SJCRH30 (cell line): ENCODE results near the gene MMP12. TPM values are rescaled to one million over a fixed set of nuclear protein-coding genes. Genes with fewer than 3 reads are reported as not detected.

Source experiments
- DNase-seq, 2 experiments: peaks; one replicate each; pipeline ENCODE4 v3.0.0-alpha.2; 2015 to 2020
- H3K27ac ChIP-seq: fragments of 250-450 bp; sonication (Bioruptor Pico); 2 replicates; pipeline ENCODE4 v1.5.1; 2020; ENCODE audit warnings: mild to moderate bottlenecking, moderate library complexity
- H3K27me3 ChIP-seq: fragments of 250-450 bp; sonication (Bioruptor Pico); 2 replicates; pipeline ENCODE4 v1.5.1; 2020; ENCODE audit warnings: mild to moderate bottlenecking, moderate library complexity
- H3K36me3 ChIP-seq: fragments of 250-450 bp; sonication (Bioruptor Pico); 2 replicates; pipeline ENCODE4 v1.5.1; 2020; ENCODE audit warnings: mild to moderate bottlenecking, moderate library complexity
- H3K4me1 ChIP-seq: fragments of 250-450 bp; sonication (Bioruptor Pico); 2 replicates; pipeline ENCODE4 v1.5.1; 2020; ENCODE audit warnings: mild to moderate bottlenecking, moderate library complexity
- H3K4me3 ChIP-seq: fragments of 250-450 bp; sonication (Bioruptor Pico); 2 replicates; pipeline ENCODE4 v1.5.1; 2020; ENCODE audit warnings: mild to moderate bottlenecking, moderate library complexity
- H3K9me3 ChIP-seq: fragments of 250-450 bp; sonication (Bioruptor Pico); replicated peaks from 2 replicates; pipeline ENCODE4 v1.5.1; 2020; ENCODE audit warnings: mild to moderate bottlenecking, moderate library complexity
- total RNA-seq: library from RNA; depleted of rRNA; stranded (reverse); fragments of >200 nt; shearing (Covaris generic); gene quantifications from 2 replicates; pipeline ENCODE4 v1.2.3, GENCODE V29; 2014; rRNA removed

MMP12 gene
- total RNA-seq, 1 experiment from 2014 or later = not detected

GRCh38 chr11:102833731-102834130 is 41.1 kb downstream of the MMP12 start:
- Histone ChIP-seq H3K36me3 (no peaks in the 10 kb centered on the region), H3K4me1 (no peaks in the 10 kb centered on the region), H3K27ac (no peak overlapping the region), H3K4me3 (no peak overlapping the region), H3K9me3 (no peaks in the 10 kb centered on the region), H3K27me3 (no peaks in the 10 kb centered on the region)
- DNase-seq = no peak

- no peaks in the 10 kb centered on the region for H3K4me1 ChIP-seq
- H3K27ac ChIP-seq = no peak overlapping the region
- H3K27me3 ChIP-seq = no peaks in the 10 kb centered on the region
- no peaks in the 10 kb centered on the region for H3K9me3 ChIP-seq
- H3K4me3 ChIP-seq = no peak overlapping the region
- no peak for DNase-seq
- no peaks in the 10 kb centered on the region for H3K36me3 ChIP-seq
Observed at GRCh38 chr11:102832612-102833011, 42.2 kb downstream of the MMP12 start.

- H3K4me1 ChIP-seq = no peaks in the 10 kb centered on the region
- no peaks in the 10 kb centered on the region for H3K27me3 ChIP-seq
- no peaks in the 10 kb centered on the region for H3K9me3 ChIP-seq
- H3K27ac ChIP-seq = no peak overlapping the region
- no peak for DNase-seq
- no peak overlapping the region for H3K4me3 ChIP-seq
- no peaks in the 10 kb centered on the region for H3K36me3 ChIP-seq
Observed at GRCh38 chr11:102831489-102832440, 43.0 kb downstream of the MMP12 start.

- Histone ChIP-seq H3K4me1 (no peaks in the 10 kb centered on the region), H3K9me3 (no peaks in the 10 kb centered on the region), H3K4me3 (no peak overlapping the region), H3K27me3 (no peaks in the 10 kb centered on the region), H3K27ac (no peak overlapping the region), H3K36me3 (no peaks in the 10 kb centered on the region)
- DNase-seq = no peak
Observed at GRCh38 chr11:102831128-102831488, 43.7 kb downstream of the MMP12 start.

GRCh38 chr11:102830001-102830727 is 44.6 kb downstream of the MMP12 start:
- Histone ChIP-seq H3K36me3 (no peaks in the 10 kb centered on the region), H3K4me3 (no peak overlapping the region)
- no peak for DNase-seq

GRCh38 chr11:102829316-102830000 is 45.3 kb downstream of the MMP12 start:
- Histone ChIP-seq H3K4me3 (no peak overlapping the region), H3K36me3 (no peaks in the 10 kb centered on the region), H3K9me3 (no peaks in the 10 kb centered on the region), H3K27me3 (no peaks in the 10 kb centered on the region), H3K27ac (no peak overlapping the region), H3K4me1 (no peaks in the 10 kb centered on the region)
- DNase-seq = no peak

More at GRCh38 chr11:102830001-102830727, 44.6 kb downstream of the MMP12 start:
- Histone ChIP-seq H3K27me3 (no peaks in the 10 kb centered on the region), H3K9me3 (no peaks in the 10 kb centered on the region), H3K27ac (no peak overlapping the region), H3K4me1 (no peaks in the 10 kb centered on the region)

- H3K4me1 ChIP-seq = no peaks in the 10 kb centered on the region
- H3K27me3 ChIP-seq = no peaks in the 10 kb centered on the region
- H3K4me3 ChIP-seq = no peak overlapping the region
- no peaks in the 10 kb centered on the region for H3K36me3 ChIP-seq
- no peak overlapping the region for H3K27ac ChIP-seq
- no peak for DNase-seq
- no peaks in the 10 kb centered on the region for H3K9me3 ChIP-seq
Observed at GRCh38 chr11:102824556-102824955, 50.2 kb downstream of the MMP12 start.

- no peaks in the 10 kb centered on the region for H3K36me3 ChIP-seq
- DNase-seq = no peak
- H3K4me3 ChIP-seq = no peak overlapping the region
- no peak overlapping the region for H3K27ac ChIP-seq
- no peaks in the 10 kb centered on the region for H3K27me3 ChIP-seq
- H3K4me1 ChIP-seq = no peaks in the 10 kb centered on the region
- H3K9me3 ChIP-seq = no peaks in the 10 kb centered on the region
Observed at GRCh38 chr11:102819491-102819890, 55.3 kb downstream of the MMP12 start.

- no peak overlapping the region for H3K27ac ChIP-seq
- H3K27me3 ChIP-seq = no peaks in the 10 kb centered on the region
- DNase-seq = no peak
- H3K36me3 ChIP-seq = no peaks in the 10 kb centered on the region
- H3K9me3 ChIP-seq = no peaks in the 10 kb centered on the region
- H3K4me1 ChIP-seq = peaks cover 10% of the 10 kb centered on the region
- H3K4me3 ChIP-seq = no peak overlapping the region
Observed at GRCh38 chr11:102813484-102813883, 61.3 kb downstream of the MMP12 start.

Other genes with a start within 250 kb of the MMP12 start
- not detected in 2 replicates for gene MMP20, start 249.7 kb downstream of the MMP12 start, total RNA-seq
- not detected in 2 replicates for gene MMP27, start 169.2 kb downstream of the MMP12 start, total RNA-seq
- gene MMP8, start 150.0 kb downstream of the MMP12 start, total RNA-seq = not detected in 2 replicates
- not detected in 2 replicates for gene MMP10, start 94.4 kb downstream of the MMP12 start, total RNA-seq
- not detected in 2 replicates for gene MMP1, start 76.8 kb downstream of the MMP12 start, total RNA-seq
- gene MMP3, start 31.4 kb downstream of the MMP12 start, total RNA-seq = 0.43 and 0.71 TPM in 2 replicates
- not detected in 2 replicates for gene MMP13, start 80.8 kb upstream of the MMP12 start, total RNA-seq
- gene DCUN1D5, start 217.2 kb upstream of the MMP12 start, total RNA-seq = 51.7 and 52.7 TPM in 2 replicates
- 12.2 and 13.9 TPM in 2 replicates for gene DYNC2H1, start 234.4 kb upstream of the MMP12 start, total RNA-seq